Measurements from ENCODE around the gene NR3C2.

GRCh38 chr4:148215202-148215601, 227.0 kb downstream of the NR3C2 start:
- TF ChIP-seq, protein P1, sequence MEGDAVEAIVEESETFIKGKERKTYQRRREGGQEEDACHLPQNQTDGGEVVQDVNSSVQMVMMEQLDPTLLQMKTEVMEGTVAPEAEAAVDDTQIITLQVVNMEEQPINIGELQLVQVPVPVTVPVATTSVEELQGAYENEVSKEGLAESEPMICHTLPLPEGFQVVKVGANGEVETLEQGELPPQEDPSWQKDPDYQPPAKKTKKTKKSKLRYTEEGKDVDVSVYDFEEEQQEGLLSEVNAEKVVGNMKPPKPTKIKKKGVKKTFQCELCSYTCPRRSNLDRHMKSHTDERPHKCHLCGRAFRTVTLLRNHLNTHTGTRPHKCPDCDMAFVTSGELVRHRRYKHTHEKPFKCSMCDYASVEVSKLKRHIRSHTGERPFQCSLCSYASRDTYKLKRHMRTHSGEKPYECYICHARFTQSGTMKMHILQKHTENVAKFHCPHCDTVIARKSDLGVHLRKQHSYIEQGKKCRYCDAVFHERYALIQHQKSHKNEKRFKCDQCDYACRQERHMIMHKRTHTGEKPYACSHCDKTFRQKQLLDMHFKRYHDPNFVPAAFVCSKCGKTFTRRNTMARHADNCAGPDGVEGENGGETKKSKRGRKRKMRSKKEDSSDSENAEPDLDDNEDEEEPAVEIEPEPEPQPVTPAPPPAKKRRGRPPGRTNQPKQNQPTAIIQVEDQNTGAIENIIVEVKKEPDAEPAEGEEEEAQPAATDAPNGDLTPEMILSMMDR (IDR thresholded peaks at IDR 0.05; ENCODE audit: low read length), result no peak
- TF ChIP-seq EZH2 (optimal IDR thresholded peaks at IDR 0.05; ENCODE audit: low read depth, low read length) (no peak), EZH2phosphoT487 (IDR thresholded peaks at IDR 0.05; ENCODE audit: low read length) (no peak)
